Measurements from ENCODE around the gene SESN2. TPM values are rescaled to one million over a fixed set of nuclear protein-coding genes. Genes with fewer than 3 reads are reported as not detected.

SESN2 gene, protein sequence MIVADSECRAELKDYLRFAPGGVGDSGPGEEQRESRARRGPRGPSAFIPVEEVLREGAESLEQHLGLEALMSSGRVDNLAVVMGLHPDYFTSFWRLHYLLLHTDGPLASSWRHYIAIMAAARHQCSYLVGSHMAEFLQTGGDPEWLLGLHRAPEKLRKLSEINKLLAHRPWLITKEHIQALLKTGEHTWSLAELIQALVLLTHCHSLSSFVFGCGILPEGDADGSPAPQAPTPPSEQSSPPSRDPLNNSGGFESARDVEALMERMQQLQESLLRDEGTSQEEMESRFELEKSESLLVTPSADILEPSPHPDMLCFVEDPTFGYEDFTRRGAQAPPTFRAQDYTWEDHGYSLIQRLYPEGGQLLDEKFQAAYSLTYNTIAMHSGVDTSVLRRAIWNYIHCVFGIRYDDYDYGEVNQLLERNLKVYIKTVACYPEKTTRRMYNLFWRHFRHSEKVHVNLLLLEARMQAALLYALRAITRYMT
- polyA plus RNA-seq (ENCODE audit: insufficient read length) = 3.9 TPM

DNA sequence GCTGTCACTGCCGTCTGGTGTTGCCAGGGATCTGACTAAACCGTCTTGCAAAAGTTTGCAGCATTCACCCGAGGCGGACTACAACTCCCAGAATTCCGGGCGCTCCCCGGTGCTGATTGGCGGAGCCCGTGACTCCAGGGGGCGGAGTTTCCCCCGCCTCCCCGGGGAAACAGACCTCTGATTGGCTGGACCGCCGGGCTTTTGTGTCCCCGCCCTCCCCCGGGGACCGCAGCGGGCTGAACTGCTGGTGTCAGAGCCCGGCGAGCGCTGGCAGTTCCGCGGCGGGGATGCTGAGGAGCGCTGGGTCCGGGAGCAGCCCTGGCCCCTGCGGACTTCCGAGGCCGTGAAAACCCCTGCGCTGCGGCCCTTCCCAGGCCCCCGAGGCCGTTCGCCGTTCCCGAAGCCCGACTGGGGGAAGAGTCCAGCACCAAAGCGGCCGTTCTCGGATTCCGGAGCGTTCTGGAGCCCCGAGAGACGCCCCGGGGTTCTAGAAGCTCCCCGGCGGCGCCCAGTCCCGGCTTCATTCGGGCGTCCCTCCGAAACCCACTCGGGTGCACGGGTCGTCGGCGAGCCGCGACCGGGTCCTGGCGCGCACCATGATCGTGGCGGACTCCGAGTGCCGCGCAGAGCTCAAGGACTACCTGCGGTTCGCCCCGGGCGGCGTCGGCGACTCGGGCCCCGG is at the start of gene SESN2:
TSS of gene SESN2 (plus strand) at position 267 of the 682 bp plus-strand sequence. CDS start at position 597, 330 bp downstream.
- DNase-seq = peak; percentile 99

DNA sequence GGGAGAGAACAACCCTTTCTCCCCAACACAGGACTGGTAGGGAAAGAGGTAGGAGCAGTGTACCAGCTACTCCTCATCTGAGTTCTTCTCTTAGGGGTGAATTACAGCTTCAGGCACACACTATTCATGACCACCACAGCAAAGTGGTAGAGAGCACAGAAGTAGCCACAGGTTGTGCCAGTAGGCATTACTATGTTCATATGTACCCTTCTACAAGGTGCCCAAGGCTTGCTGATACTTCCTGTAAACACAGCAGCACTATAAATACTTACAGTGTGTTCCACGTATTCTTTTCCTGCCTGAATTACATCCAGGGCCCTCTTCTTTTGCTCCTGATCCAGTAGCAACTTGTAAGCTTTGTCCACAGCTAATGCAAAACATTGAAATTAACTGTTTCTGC is 49.6 kb upstream of the SESN2 start:
- no peak for DNase-seq

DNA sequence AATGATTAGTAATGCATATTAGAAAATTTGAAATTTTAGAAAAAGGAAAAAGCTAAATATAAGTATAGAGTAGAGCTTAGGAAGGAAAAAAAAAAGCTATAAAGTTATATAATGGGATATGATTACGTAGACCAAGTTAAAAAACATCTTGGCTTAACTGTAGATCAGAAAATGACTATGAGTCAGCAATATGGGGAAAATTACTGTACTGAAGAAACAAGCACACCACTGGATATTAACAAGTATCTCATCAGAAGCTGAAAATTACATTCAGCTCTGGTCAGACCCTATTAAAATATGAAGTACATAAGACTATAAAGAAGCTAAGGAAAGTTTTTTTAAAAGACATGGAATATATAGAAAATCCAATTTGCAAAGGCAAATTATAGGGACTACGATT is 46.0 kb upstream of the SESN2 start:
- no peak for DNase-seq

DNA sequence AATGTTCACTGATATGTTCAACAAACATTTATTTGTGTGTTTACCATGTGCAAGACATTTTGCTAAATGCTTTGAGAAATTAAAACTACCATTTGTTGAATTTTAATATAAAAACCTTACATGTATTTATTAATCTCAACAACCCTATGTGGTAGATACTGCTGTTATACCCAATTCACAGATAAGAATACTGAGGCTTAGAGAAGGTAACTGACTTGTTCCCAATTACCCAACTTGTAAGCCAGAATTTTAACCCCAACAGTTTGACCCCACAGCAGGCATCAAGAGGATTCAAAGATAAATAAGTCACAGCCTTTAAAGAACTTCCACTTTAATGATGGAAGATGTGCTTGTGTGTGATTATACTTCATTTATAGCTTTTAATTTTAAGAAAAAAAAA is 30.2 kb upstream of the SESN2 start:
- no peak for DNase-seq

DNA sequence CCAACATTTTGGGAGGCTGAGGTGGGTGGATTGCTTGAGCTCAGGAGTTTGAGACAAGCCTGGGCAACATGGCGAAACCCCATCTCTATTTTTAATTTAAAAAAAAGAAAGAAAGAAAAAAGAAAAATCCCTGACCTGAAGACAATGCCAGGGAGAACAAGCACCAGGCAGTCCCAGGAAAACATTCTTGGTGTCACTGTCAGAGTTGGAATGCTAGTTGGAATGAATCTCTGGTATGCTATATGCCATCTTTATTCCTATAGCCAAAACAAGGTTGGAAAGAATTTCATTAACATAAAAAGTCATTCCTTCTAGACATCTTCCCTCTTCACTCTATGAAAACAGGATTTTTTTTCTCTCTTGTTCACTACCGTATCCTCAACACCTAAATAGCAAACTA is 29.3 kb upstream of the SESN2 start:
- DNase-seq = no peak

DNA sequence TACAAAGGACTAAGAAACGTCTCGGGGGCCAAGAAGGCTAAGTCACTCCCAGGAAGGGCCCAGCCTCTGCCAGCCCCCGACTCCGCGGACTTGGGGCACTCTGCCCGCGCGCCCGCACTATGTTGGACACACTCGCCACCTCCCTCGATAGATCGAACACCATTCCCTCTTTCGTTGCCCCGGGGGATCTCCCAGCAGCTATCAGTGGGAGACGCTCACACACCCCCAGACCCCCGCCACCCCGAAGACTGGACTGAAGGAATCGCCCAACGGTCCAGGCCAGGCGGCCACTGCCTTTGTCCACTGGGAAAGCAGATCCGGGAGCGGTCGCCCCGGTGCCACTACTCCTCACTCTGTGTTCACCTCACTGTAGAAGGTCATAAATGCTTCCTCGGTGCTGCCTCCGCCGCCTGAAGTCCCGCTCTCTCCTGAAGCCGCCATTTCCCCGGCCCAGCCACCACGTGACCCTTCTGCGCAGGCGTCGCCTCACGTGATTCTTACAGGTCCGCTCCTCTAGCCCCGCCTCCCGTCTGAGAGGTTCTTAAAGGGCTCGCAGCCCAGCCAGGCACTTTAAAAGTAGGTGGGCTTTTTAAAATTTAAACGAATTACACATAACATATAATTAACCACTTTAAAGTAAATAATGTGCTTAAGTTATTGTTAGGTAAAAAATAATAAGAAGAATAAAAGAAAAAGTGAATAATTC is 26.6 kb upstream of the SESN2 start, which contains the start of gene DNAJC8:
TSS of gene DNAJC8 (minus strand) at position 472 of the 706 bp plus-strand sequence. CDS start at position 441, 31 bp downstream.
- DNase-seq = peak; percentile 93

DNA sequence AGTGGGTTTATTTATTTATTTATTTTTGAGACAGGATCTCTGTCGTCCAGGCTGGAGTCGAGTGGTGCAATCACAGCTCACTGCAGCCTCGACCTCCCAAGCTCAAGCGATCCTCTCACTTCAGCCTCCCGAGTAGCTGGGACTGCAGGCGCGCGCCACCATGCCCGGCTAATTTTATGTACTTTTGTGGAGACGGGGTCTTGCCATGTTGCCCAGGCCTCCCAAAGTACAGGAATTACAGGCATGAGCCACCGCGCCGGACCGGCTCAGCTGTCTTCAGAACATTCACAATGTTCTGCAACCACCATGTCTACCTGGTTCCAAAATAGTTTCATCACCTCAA is 26.1 kb upstream of the SESN2 start:
- no peak for DNase-seq

DNA sequence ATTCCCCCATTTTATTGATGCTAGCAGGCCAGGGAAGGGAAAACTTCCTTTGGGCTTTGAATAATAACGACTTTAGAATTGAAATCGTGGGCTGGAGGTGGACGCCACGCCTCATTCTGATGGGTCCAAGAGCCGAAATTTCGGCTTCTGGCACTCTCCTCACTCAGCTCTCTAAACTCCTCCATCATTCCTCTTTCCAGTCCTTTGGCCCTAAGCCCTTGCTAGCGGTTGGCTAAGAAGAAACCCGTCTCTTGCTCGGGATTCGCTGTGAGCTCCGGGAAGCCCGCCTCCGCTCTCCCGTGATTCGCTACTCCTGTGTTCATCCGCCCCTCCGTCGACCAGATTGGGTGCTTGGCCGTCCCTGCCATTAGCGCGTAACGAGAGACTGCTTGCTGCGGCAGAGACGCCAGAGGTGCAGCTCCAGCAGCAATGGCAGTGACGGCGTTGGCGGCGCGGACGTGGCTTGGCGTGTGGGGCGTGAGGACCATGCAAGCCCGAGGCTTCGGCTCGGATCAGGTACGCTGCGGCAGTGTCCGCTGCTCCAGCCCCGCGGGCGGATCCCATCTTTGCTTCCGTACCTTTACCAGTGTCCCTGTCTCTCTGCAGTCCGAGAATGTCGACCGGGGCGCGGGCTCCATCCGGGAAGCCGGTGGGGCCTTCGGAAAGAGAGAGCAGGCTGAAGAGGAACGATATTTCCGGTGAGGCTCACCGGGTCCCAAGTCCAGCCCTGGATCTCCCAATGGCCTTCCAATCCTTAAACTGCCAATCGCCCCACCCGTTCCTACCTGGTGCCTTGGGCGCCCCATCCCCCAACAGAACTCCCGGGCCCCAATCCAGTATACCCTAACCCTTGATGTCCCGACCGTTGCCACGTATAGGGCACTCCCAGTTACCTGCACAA is 23.3 kb upstream of the SESN2 start, which contains the start of gene ATP5IF1:
TSS of gene ATP5IF1 (plus strand) at position 370 of the 901 bp plus-strand sequence. CDS start at position 430, 60 bp downstream.
- peak; percentile 98 for DNase-seq

DNA sequence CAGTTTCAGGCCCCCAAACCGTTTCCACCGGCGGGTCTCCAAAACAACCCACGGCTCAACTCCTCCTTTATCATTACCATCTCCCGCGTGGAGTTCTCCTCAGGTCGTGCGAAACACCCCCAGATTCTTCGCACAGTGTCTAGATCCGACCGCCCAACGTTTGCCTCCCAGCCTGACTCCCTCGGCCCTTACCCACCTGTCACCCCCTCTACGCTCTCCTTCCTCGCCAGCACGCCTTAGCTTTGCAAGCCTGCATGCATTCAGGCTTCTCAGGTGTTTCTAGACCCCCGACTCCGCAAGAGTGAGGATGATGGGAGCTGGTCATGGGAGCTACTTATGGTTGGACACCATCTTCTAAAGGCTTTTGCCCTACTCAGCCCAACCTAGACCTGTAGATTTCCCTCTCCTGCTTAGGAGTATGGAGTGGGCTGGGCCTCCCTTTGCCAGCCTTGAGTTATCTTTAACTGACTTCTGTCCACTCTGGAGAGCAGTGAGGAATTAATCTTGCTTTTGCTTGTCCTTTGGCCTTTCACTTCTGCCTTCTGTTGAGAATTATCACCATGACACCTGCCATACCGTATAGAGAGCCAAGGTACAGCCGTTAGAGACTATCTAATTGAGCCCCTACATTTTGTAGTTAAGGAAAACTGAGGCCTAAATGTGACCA is 22.5 kb upstream of the SESN2 start:
- DNase-seq = no peak

DNA sequence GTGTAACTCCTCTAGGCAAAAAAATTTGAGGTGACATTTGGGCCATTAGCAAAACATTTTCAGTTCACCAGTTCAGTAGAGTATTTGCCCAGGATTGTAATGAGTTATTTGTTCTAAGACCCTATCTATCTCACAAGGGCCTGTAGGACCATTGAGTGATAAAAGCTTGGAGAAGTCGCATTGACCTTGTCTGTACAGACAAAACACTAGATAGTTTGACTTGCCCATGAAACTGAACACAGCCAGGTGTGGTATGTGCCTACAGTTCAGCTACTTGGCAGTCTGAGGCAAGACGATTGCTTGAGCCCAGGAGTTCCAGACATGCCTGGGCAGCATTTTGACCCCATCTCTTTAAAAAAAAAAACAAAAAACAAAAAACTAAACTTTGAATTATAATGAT is 20.3 kb upstream of the SESN2 start:
- DNase-seq = no peak

DNA sequence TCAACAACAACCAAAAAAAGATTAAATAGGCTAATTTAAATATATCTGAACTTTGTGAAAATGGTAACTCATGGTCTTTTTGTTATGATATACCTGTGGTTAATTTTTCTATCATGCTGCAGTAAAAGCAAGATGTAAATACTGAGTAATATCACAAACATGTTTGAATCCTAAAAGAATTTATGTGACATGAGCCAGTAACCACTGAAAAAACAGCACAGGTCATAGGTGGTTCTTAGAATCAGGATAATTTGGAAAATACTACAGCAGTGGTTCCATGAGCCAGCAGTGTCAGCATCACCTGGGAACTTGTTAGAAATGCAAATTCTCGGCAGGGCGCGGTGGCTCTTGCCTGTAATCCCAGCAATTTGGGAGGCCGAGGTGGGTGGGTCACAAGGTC is 19.3 kb upstream of the SESN2 start:
- DNase-seq = no peak

DNA sequence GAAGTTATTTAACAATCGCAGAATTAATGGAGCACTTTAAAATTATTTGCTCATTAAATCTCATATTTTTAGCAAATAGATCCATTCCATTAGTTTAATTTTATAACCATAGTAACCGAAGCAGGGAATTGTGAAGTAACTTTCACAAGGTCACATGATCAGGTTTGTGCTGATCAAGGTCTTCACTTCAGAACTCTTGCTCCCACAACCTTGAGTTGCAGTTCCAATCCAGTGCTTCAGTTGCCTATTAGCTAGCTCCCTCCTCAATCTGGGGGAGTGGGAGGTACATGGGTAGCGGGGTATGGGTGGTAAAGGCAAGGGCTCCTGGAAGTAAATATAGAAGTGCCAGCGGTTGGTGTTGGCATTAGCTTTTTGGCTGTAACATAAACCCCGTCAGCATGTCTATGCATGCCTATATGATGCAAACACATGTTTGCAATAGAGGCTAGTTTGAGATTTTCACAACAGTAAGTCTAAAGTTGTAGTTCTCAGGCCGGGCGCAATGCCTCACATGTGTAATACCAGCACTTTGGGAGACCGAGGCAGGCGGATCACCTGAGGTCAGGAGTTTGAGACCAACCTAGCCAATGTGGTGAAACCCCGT is 17.6 kb upstream of the SESN2 start:
- DNase-seq = no peak

DNA sequence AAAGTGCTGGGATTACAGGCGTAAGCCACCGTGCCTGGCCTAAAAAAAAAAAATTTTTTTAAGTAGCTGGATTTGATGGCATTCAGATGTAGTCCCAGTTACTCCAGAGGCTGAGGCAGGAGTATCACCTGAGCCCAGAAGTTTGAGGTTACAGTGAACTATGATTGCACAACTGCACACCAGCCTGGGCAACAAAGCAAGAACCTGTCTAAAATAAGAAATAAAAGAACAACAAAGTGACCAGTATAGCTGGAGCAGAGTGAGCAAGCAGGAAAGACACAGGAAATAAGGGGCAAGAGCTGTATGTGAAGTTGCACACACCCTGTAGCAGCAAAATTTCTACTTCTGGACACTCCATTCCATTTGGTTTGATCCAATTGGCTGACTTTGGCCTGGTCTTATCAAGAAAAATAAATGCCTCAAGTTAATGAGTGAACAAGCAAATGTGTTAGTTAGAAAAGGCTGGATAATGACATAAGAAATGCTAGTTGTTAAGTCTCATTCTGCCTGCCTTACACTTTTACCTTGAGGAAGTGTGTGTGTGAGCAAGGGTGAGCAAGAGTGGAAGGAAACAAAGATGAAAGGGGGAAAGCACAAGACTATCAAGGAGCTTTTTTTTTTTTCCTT is 15.5 kb upstream of the SESN2 start:
- DNase-seq = no peak

DNA sequence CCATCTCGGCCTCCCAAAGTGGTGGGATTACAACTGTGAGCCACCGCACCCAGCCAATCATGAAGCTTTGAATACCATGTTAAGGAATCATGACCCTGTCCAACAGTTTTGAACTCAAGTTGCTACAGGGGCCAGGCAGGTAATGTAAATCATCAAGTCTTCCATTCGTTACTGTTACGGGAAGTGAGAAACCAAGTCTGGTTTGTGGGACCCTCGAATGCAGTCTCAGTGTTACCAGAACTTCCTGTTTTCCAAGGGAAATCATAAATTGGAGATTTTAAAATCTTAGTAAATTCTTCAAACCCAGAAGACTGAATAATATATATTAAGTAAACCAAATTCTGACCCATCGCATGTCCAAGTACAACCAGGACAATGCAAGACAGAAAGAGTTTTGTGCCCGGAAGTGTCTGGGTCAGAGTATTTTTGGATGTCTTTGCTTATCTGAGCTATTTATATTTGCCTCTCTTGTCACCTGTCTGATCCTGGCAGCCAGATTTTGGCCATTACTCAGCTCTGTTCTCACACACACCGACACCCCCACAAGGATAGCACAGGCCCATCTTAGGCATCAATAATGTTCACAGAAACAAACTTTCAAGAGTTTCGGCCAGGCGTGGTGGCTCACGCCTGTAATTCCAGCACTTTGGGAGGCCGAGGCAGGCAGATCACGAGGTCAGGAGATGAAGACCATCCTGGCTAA is 14.6 kb upstream of the SESN2 start:
- DNase-seq = no peak

DNA sequence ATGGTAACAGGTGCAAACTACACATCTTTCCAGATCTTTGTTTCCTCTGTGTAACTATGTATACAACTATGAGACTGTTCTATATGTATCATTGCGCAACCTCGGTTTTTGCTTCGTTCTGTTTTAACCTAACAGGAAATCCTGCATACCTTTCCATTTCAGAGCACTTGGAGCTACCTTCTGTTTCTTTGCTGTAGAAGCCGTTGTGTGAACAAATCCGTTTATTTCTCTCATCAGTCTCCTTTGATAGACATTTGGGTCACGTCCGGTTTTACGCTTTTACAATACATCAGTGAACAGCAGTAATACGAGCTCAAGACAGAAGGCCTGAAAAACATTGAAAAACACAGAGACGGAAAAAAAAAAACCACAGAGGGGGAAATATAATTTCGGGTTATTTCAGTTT is 12.9 kb upstream of the SESN2 start:
- DNase-seq = peak; percentile 8

DNA sequence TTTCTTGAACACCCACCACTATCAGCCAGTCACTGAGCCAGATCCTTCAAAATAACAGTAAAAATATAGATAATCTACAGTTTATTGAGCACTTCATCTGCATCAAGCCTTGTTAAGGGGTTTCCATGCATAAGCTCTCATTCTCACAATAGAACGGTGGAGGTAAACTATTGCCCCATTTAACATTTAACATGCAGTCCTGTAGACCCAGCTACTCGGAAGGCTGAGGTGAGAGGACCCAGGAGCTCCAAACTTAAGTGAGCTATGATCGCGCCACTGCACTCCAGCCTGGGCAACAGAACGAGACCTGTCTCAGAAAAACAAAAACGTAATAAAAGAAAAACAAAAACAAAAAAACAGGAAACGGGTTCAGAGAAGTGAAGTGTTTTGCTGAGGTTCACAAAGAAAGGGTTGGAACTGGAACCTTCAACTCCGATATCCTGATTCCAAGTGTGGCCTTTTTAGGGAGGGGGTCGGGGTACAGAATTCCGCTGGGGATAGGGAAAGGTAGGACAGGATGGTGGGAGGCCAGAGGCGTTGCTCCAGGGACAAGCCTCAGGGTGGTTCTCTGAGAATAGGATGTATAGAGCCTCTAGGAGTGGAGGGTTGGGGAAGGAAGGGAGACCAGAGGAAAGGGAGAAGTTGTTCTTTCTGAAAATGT is 11.6 kb upstream of the SESN2 start:
- DNase-seq = no peak

DNA sequence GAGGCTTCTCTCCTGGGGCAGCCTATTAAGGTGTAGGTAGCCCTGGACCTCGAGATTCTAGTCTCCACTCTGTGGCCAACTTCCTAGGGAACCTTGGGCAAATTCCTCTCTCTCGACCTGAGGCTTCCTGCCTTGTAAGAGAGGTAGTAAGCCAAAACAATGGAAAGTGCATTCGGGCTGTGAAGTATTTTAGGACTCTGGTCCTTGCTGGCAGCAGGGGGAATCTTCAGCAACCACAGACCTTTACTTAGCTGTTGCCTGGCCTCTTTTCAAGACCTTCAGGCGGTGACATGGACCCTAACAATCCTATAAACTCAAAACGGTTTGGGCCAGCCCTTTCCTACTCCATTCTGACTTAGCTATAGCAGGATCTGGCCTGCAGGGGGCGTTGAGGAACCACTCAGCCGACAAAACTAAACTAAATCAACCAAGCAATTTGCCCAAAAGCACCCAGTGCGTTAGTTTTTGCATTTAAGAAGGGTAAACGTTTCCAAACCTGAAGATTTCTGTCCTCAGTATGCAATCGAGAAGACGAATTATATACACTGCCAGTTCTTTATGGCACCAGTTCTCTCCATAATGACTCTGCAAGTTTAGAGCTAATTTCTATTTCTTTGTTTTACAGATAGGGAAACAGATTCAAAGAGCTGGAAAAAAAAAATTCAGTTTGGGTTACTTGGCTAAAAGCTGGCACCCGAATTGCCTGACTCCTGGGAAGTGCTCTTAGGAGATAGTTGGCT is 10.9 kb upstream of the SESN2 start:
- peak; percentile 80 for DNase-seq
